22Rv1 (cell line): ENCODE results near the gene PRPF31.
A peak's percentile ranks its signal among the peaks of the same experiment; 100 is the strongest.

Source experiments
- H3K27ac ChIP-seq: fragments of 450-650 bp; 2 replicates; pipeline ENCODE4 v1.5.1; 2017
- CTCF ChIP-seq: fragments of 450-650 bp; IDR thresholded peaks from 2 replicates; pipeline ENCODE4 v1.5.1; 2017; ENCODE audit warnings: mild to moderate bottlenecking
- ZFX ChIP-seq: fragments of 450-650 bp; IDR thresholded peaks from 2 replicates; pipeline ENCODE4 v1.6.1; 2017; ENCODE audit warnings: antibody characterized with exemption, borderline replicate concordance

Gene PRPF31

DNA sequence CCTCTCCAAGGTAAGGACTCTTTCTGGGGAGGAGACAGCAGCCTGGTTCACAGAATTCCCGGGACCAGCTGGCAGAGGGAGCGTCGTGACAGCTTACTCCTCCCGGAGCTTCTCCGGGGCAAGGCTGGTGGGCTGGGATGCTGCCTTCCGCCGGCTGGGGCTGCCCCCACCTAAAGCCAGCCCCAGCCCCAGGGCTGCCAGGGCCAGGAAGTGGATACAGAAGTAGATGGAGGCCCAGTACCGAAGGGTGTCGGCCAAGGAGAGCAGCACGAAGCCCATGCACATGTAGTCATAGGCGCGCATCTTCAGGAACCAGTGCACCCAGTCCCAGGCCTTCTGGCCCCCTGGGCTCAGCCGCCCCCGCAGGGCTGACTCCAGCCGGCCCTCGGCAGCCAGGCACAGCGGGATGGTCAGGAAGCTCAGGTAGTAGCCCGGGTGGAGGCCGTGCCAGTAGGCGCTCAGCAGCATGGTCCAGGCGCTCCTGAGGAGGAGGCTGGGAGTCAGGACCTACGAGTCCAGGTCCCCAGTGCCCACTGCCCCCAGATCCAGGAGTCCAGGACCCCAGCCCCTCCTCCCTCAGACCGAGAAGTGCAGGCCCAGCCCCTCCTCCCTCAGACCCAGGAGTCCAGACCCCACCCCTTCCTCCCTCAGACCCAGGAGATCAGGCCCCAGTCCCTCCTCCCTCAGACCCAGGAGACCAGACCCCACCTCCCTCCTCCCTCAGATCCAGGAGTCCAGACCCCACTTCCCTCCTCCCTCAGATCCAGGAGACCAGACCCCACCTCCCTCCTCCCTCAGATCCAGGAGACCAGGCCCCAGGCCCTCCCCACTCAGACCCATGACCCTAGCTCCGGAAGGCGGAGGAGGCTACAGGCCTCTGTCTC is 58.6 kb downstream of the PRPF31 start:
- H3K27ac ChIP-seq, result peak overlapping the region; percentile 90
- TF ChIP-seq CTCF (no peak), ZFX (no peak)

- no peak for TF ChIP-seq ZFX
- TF ChIP-seq CTCF, result no peak
- peak overlapping the region; percentile 26; the same call in 1 of the 2 replicates for H3K27ac ChIP-seq
Observed at GRCh38 chr19:54178581-54179261, 63.2 kb downstream of the PRPF31 start.

- H3K27ac ChIP-seq, result peak overlapping the region; percentile 26; the same call in 1 of the 2 replicates
- TF ChIP-seq CTCF, result no peak
- no peak for TF ChIP-seq ZFX
Observed at GRCh38 chr19:54179262-54179852, 63.8 kb downstream of the PRPF31 start.

- H3K27ac ChIP-seq, result no peak overlapping the region
- no peak for TF ChIP-seq ZFX
Observed at GRCh38 chr19:54179921-54180461, 64.4 kb downstream of the PRPF31 start.

- no peak for TF ChIP-seq ZFX
- TF ChIP-seq CTCF, result no peak
- H3K27ac ChIP-seq, result no peak overlapping the region
Observed at GRCh38 chr19:54180691-54181091, 65.1 kb downstream of the PRPF31 start.
